GM19467 (cell line): ENCODE measurements around the gene SLC9C1.

Experiments used
- ATAC-seq: cut with Tn5 transposase; IDR thresholded peaks from one replicate; pipeline ENCODE4 v1.9.1; 2021; ENCODE audit warnings: mild to moderate bottlenecking, moderate library complexity; ENCODE audit not compliant: unreplicated experiment

Gene SLC9C1

DNA sequence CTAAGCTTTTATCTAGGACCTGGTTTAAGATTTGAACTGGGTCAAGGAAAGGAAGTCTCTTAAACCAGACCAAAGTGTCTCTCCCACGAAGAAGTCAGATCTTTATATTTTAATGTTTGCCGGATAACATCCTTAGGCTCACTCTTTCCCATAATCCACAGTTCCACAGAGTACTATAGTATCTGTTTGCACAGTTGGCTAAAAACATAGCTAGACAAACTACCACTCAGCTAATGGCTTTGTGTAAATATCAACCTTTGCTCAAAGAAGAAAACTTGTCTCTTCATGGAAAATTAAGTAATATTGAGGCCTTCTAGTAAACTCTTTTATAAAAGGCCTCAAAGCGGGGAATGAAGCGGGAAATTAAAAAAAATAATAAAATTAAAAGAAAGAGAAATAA is 13.5 kb upstream of the SLC9C1 start:
- ATAC-seq = no peak

- no peak for ATAC-seq
These were observed 12.8 kb upstream of the SLC9C1 start for GRCh38 chr3:112306825-112307224.

DNA sequence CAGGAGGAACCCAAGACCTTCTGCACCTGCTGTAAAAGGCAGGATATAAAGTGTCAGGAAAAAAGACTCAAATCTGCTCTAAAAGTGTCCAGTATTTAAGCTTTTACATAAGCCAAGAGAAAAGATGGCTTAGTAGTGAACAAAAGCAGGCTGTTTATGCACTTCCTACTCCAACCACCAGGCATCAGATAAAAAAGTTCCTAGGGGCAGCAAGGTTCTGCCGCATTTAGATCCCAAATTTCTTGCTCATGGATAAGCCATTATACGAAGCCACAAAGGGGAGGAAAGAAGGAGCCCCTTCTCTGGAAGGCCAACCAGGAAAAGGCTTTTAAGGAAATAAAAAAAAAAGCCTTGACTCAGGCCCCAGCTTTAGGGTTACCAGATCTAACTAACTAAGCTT is 10.6 kb upstream of the SLC9C1 start:
- ATAC-seq = no peak

- peak; percentile 46 for ATAC-seq
These were observed 9.8 kb upstream of the SLC9C1 start for GRCh38 chr3:112303764-112304325.

- peak; percentile 44 for ATAC-seq
These were observed 9.1 kb upstream of the SLC9C1 start for GRCh38 chr3:112302881-112303763.

DNA sequence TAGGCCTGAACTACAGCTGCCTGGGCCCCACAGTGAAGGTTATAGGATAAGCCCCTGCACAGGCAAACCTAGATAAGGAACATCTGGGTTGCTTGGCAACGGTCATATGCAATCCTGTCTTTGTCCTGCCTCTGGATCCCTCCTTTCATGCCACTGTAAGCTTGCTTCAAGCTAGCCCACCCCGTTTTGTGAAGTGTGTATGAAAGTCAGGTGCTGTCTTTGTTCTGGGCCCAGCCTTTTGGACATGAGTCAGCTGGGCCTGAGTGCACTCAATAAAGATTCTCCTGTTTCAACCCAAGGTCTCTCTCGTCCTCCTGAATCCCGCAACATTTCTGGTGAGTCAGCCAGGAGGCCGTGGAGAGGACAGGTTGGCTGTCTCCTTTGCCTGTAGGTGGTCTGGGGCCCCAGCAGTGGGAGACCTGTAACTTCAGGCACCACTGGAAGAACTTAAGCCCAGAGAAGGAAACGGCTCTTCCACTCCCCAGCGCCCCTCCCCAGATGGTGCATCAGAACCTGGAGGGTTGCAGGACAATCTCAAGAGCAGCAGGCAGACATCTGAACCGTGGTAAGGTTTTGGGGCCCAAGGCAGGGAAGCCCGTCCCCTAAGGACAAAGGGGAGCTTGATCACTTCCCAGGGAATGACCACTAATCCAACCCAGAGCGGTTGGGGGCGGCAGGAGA is 8.3 kb upstream of the SLC9C1 start:
- no peak for ATAC-seq

GRCh38 chr3:112298781-112299180 is 4.8 kb upstream of the SLC9C1 start:
- ATAC-seq = no peak

DNA sequence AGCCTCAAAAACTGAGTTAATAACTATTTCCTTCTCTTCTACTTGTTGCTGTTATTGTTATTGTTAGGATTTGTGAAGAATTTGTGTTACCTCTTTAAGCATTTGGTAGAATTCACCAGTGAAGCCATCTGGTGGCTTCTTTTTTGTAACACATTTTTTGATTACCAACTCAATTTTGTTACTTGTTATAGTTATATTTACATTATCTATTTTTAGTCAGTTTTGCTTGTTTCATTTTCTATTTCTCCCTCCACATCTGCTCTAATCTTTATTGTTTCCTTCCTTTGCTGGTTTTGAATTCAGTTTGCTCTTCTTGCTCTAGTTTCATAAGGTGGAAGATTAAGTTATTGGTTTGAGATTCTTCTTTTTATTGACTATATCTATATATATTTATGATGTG is 3.7 kb upstream of the SLC9C1 start:
- ATAC-seq = peak; percentile 45

DNA sequence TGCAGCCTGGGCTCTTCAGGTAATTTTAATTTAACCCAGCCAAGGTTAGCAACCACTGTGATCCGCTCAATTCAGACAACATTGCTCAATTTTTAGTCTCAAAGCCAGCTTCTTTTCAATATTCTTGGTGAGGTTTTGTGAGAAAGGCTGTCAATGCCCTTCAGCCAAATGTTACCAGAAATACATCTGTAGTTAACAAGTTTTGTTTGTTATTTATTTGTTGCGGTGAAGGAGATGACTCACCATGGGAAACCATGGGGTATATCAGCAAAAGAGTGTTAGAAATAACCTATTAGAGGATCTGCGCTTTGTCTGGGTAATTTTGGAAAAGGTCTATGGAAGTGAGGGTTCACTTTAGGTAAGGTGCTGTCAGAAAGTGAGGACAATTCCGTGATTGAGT is 5.0 kb downstream of the SLC9C1 start:
- no peak for ATAC-seq

DNA sequence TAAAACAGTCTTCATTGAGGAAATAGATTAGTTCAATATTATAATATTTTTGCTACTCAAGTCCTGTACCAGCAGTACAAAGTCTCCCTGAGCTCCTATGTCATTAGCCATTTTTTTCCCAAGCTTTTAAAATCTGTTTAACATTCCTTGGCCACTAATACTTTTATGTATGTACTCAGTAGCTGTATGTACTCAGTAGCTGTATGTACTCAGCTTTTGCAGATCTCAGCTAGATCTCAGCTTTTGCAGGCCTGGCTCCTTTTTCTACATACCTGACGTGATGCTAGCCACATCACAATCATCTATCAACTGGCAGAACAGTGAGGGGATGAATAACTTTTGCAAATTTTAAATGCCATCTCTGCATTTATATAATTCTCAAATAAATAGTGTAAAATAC is 13.8 kb downstream of the SLC9C1 start:
- ATAC-seq = no peak

GRCh38 chr3:112273536-112273935 is 20.5 kb downstream of the SLC9C1 start:
- no peak for ATAC-seq

GRCh38 chr3:112261742-112262141 is 32.3 kb downstream of the SLC9C1 start:
- ATAC-seq = no peak

DNA sequence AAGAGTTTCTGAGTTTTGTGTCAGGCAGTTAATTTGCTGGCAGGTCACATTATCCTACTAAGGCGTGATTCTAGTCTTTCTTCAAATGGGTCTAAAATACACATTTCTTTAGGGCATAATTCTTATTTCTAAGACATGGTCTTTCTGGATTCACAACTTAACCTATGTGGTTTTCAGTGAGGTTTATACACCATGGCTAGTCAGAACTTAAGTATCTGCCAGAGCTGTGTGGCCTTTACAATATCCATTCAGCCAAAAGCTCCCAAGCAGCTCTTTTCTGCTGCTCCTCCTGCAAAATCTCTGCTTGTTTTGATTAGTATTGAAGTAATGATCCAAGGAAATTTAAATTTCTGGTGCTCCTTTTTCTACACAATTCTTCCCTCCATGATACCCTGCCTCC is 33.5 kb downstream of the SLC9C1 start:
- no peak for ATAC-seq

DNA sequence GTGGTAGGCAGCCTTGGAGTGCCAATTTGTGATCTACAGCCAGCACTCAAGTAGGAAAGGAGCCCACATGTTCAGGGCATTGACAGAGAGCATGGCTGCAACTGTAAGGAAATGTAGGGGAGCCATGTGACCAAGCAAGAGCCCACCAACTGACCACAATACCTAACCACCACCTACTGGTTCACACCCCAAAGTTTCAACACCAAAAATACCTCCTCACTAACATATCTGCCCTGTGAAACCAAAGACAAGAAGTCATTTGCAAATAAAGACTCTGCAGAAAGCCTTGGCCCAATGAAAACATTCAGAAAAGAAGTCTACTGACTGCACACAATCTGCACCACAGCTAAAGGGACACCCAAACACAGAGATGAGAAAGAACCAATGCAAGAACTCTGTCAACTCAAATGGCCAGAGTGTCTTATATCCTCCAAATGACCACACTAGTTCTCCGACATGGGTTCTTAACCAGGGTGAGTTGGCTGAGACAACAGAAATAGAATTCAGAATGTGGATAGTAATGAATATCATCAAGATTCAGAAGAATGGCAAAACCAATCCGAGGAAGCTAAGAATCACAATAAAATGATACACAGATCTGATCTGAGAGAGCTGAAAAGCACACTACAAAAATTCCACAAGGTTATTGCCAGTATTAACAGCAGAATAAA is 40.6 kb downstream of the SLC9C1 start:
- ATAC-seq = peak; percentile 79

DNA sequence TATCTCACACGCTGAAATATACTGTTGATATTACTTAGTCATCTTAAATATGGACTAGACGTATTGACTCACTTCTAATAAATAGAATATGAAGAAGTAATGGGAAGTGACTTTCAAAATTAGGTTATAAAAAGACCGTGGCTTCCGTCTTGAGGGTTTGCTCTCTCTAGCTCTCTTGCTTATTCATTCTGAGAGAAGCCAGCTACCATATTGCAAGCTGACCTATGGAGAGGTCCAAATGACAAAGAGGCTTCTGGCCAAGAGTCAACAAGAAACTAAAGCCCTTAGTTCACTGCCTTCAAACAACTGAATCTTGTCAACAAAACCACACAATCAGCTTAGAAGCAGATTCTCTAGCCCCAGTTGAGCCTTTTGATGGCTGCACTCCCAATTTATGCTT is 46.1 kb downstream of the SLC9C1 start:
- ATAC-seq = no peak

- ATAC-seq = no peak
These were observed 46.7 kb downstream of the SLC9C1 start for GRCh38 chr3:112247350-112247749.

DNA sequence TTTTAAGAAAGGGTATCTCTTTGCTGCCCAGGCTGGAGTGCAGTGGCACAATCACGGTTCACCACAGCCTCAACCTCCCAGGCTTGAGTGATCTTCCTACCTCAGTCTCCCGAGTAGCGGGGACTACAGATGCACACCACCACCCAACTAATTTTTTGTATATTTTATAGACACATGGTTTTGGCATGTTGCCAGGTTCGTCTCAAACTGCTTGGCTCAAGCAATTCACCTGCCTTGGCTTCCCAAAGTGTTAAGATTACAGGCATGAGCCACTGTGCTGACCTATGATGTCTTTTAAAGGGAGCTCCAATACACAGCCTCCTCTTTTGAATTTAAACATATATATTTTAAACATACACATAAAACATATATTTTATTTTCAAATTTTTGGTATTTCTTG is 60.9 kb downstream of the SLC9C1 start:
- no peak for ATAC-seq

- no peak for ATAC-seq
These were observed 62.3 kb downstream of the SLC9C1 start for GRCh38 chr3:112231727-112232126.

- ATAC-seq = no peak
These were observed 64.0 kb downstream of the SLC9C1 start for GRCh38 chr3:112230033-112230432.

- no peak for ATAC-seq
These were observed 65.2 kb downstream of the SLC9C1 start for GRCh38 chr3:112228786-112229185.

GRCh38 chr3:112200317-112200666 is 93.7 kb downstream of the SLC9C1 start:
- ATAC-seq = no peak
